Peyer's patch (tissue), 4 donors: Measurements from ENCODE around the gene HOXA4. TPM values are rescaled to one million over a fixed set of nuclear protein-coding genes. Genes with fewer than 3 reads are reported as not detected.

ENCODE experiments used
- DNase-seq, 3 donors: peaks; one replicate each; pipeline ENCODE4 v3.0.0-alpha.2; 2017 to 2019
- H3K27ac ChIP-seq, 4 donors: fragments of 200-600 bp; sonication (generic); one replicate each; pipeline ENCODE4 v1.5.1; 2016 to 2019
- H3K27me3 ChIP-seq, 2 donors: fragments of 200-600 bp; sonication (generic); one replicate each; pipeline ENCODE4 v1.5.1; 2019
- H3K36me3 ChIP-seq, 3 donors: fragments of 200-600 bp; sonication (generic); one replicate each; pipeline ENCODE4 v1.5.1; 2016 to 2019
- H3K4me1 ChIP-seq, 4 donors: fragments of 200-600 bp; sonication (generic); one replicate each; pipeline ENCODE4 v1.5.1; 2016 to 2019
- H3K4me3 ChIP-seq, 4 donors: fragments of 200-600 bp; sonication (generic); 1 replicate in 3 of 4; 2 replicates in 1 of 4; pipeline ENCODE4 v1.5.1; 2016 to 2019; ENCODE audit warnings: mild to moderate bottlenecking in 1 of 4
- H3K9me3 ChIP-seq, 4 donors: fragments of 200-600 bp; sonication (generic); one replicate each; pipeline ENCODE4 v1.5.1; 2016 to 2019; ENCODE audit warnings: mild to moderate bottlenecking in 1 of 4
- POLR2A ChIP-seq, 2 donors: fragments of 450-650 bp; IDR thresholded peaks; one replicate each; pipeline ENCODE4 v1.5.1; 2017; ENCODE audit warnings: antibody characterized with exemption in 2 of 2, mild to moderate bottlenecking in 2 of 2, moderate library complexity in 2 of 2
- total RNA-seq, 4 donors: library from RNA; depleted of rRNA; stranded (reverse); fragments of >200 nt; gene quantifications; one replicate each; pipeline ENCODE4 v1.1.0, GENCODE V29; 2016
- TF ChIP-seq, protein P1 (sequence below), 6 experiments: fragments of 450-650 bp in 4 of 6; fragments of 200-600 bp in 2 of 6; sonication (generic) in 1 of 6; IDR thresholded peaks; one replicate each; pipeline ENCODE4 v1.5.1; 2017 to 2019; ENCODE audit warnings: antibody characterized with exemption in 6 of 6, mild to moderate bottlenecking in 3 of 6, moderate library complexity in 1 of 6

Gene HOXA4
- total RNA-seq, 4 donors from 2014 or later: 2.6 to 11.5 (median 5.9) TPM

DNA sequence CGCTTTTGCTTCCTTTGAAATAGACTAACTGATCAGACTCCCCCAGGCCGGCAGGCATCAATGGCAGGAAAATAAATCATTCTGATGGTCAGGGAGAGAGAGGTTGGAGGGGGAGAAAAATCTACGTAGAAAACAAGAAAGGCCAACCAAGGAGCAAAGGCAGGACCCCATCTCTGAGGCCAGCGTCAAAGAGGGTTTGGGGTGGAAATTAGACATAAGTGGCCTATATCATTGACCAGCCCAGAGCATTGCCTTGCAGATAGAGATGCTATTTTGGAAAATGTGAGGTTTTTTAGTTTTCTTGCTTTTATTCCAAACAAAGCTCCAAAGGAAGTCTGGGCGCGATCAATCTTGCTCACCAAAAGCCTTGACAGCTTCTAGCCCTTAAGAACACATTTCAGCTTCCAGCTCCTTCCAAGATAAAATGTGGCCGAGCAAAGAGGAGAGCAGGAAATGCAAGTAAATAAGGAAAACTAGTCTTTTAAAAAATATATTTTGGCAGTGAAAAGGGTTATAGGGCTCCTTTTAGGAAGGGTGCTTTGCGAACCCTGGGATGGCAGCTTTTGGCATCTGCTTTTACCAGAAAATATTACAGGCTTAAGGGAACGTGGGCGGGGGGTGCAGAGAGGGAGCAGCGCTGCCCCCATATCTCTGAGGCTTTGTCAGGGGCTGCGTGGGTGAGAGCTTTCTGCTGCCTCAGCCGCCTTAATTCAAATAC is 26.1 kb downstream of the HOXA4 start:
- Histone ChIP-seq H3K9me3 (no peaks in the 10 kb centered on the region), H3K4me3 (no peak overlapping the region), H3K4me1 (peaks cover 0 to 24% (median 1%) of the 10 kb centered on the region in 4 donors), H3K27ac (peak overlapping the region in 3 of 4 donors; percentile 6 to 93 (median 89)), H3K36me3 (no peaks in the 10 kb centered on the region), H3K27me3 (no peaks in the 10 kb centered on the region)
- peak in 1 of 3 donors; percentile 29 for DNase-seq
- TF ChIP-seq, protein P1, sequence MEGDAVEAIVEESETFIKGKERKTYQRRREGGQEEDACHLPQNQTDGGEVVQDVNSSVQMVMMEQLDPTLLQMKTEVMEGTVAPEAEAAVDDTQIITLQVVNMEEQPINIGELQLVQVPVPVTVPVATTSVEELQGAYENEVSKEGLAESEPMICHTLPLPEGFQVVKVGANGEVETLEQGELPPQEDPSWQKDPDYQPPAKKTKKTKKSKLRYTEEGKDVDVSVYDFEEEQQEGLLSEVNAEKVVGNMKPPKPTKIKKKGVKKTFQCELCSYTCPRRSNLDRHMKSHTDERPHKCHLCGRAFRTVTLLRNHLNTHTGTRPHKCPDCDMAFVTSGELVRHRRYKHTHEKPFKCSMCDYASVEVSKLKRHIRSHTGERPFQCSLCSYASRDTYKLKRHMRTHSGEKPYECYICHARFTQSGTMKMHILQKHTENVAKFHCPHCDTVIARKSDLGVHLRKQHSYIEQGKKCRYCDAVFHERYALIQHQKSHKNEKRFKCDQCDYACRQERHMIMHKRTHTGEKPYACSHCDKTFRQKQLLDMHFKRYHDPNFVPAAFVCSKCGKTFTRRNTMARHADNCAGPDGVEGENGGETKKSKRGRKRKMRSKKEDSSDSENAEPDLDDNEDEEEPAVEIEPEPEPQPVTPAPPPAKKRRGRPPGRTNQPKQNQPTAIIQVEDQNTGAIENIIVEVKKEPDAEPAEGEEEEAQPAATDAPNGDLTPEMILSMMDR (IDR thresholded peaks at IDR 0.05): no peak
- TF ChIP-seq POLR2A (IDR thresholded peaks at IDR 0.05): no peak

DNA sequence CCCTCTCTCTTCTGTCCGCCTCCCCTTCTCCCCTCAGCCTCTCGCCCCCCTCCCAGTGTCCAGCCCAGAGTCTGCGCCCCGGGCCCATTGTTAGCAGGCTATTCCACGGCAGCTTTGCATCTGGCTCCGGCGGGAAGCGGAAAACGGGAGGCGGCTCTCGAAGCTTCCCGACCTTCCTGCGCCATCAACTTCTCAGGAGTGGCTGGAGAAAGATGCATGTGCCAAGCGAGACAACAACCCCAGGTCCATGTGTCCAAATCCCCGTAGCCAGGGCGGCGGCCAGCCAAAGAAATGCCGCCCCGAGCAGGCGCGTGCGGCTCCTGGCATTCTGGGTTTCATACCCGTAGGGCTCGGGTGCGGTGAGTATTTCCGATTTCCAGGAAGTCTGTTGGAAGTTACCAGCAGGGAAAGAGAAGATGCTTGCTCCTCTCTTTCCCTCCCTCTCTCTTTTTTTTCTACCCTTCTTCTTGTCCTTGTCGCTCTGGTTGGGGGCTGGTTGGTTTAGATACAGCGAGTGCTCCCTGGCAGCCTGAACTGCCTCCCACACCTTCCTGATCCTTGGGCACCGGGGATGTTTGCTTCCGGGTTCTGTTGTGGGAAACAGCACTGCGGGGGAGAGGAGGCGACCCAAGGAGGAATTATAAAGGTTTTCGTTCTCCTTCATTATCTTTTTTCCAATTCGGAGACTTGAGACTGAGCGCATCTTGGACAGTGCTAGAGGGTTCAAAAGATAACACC is 26.9 kb downstream of the HOXA4 start:
- H3K27me3 ChIP-seq: no peaks in the 10 kb centered on the region
- H3K27ac ChIP-seq: peak overlapping the region; percentile 6 to 93 (median 62)
- DNase-seq: peak in 2 of 3 donors; percentile 64 to 69
- TF ChIP-seq, protein P1 (IDR thresholded peaks at IDR 0.05): no peak
- no peak for TF ChIP-seq POLR2A (IDR thresholded peaks at IDR 0.05)
- peak overlapping the region in 2 of 4 donors; percentile 52 to 66 for H3K4me3 ChIP-seq
- H3K36me3 ChIP-seq: no peaks in the 10 kb centered on the region
- no peaks in the 10 kb centered on the region for H3K9me3 ChIP-seq
- peaks cover 0 to 17% (median 1%) of the 10 kb centered on the region in 4 donors for H3K4me1 ChIP-seq

DNA sequence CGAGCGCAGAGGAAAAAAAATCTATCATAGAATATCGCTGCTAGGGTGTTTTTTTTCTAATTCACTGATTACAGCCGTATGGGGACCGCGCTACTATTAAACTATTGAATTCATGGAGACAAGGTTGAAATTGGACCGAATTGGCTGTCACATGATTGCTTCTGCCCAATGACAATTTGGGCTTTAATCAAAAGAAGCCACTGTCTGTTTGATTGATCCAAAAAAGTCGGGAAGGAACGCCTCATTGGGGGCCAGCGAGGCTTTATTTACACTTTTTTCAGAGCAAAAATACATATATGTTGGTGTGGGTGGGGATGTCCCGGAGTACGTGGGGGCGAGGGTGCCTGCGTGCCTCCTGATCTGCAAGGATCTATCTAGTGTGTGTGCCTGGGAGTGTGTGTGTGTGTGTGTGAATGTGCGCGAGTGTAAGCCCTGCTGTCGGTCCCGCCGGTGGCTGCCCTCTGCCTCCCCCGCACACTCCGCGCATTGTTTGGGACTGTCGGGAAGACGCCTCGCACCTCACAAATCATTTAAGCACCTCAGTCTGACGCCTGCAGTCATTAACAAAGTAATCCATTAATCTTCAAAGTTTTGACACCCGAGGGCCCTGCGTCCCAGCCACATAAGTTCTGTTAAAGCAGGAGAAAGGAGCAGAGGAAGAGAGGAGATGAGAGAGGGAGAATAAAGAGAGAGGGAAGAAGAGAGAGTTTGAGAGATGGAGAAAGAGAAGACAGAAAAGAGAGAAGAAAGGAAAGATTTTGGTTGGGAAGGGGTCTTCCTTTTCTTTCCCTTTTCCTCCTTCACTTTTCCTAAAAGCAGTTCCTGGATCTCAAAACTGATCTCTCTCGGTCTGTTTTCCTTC is 27.7 kb downstream of the HOXA4 start, which contains the start of gene HOXA2:
TSS of gene HOXA2 (minus strand) at position 103 of the 862 bp plus-strand sequence. CDS start 183 bp downstream, outside the sequence.
- H3K36me3 ChIP-seq: no peaks in the 10 kb centered on the region
- no peaks in the 10 kb centered on the region for H3K9me3 ChIP-seq
- H3K4me3 ChIP-seq: peak within 1 kb of the TSS; percentile 21 to 66 (median 37)
- peak in 2 of 3 donors; percentile 66 to 75 for DNase-seq
- TF ChIP-seq POLR2A (IDR thresholded peaks at IDR 0.05): peak in 1 of 2 donors; percentile 24
- TF ChIP-seq, protein P1 (IDR thresholded peaks at IDR 0.05): no peak
- H3K27ac ChIP-seq: peak within 1 kb of the TSS; percentile 56 to 93 (median 74)
- no peaks in the 10 kb centered on the region for H3K27me3 ChIP-seq
- H3K4me1 ChIP-seq: peaks cover 0 to 19% (median 1%) of the 10 kb centered on the region in 4 donors

DNA sequence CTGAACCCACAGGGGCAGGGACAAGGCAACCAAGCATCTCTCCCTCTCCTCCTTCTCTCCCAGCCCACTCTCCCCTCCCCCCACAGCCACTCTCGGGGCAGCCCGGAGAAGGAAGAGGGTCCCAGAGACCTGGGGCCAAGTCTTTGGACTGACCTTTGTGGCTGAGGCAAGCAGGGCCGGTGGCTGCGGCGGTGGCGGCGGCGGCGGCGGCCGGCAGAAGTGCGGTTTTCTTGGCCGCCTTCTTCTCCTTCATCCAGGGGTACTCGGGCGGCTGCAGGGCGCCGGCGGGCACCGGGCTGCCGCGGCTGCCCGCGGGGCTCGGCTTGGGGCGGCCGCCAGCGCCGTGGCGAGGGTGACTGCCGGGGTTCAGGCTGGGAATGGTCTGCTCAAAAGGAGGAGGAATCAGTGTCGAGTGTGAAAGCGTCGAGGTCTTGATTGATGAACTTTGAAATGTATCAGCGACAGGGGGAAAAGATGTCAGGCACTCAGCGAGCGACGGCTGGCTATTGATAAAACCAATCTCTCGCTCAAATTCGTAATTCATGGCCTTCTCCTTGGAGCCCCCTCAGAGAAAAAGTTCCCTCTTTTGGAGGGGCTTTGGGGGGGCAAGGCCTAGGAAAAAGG is 28.5 kb downstream of the HOXA4 start:
- Histone ChIP-seq H3K4me3 (peak overlapping the region; percentile 21 to 66 (median 37)), H3K36me3 (no peaks in the 10 kb centered on the region), H3K27ac (peak overlapping the region; percentile 56 to 93 (median 74)), H3K27me3 (no peaks in the 10 kb centered on the region), H3K4me1 (peaks cover 0 to 23% (median 3%) of the 10 kb centered on the region in 4 donors), H3K9me3 (no peaks in the 10 kb centered on the region)
- peak in 1 of 3 donors; percentile 68 for DNase-seq
- TF ChIP-seq, protein P1 (IDR thresholded peaks at IDR 0.05): no peak
